Stimulated activated CD4-positive, alpha-beta T cell treated with anti-CD3 and anti-CD28 coated beads, Interleukin-1b, Interleukin-23, amount 100 ng/mL, for 1 hour (primary cell): ENCODE measurements around the gene CLDN12.

ENCODE experiments used
- DNase-seq, 2 donors: peaks; one replicate each; pipeline ENCODE4 v3.0.0-alpha.2; 2020; ENCODE audit warnings: low read depth in 2 of 2

CLDN12 gene

DNA sequence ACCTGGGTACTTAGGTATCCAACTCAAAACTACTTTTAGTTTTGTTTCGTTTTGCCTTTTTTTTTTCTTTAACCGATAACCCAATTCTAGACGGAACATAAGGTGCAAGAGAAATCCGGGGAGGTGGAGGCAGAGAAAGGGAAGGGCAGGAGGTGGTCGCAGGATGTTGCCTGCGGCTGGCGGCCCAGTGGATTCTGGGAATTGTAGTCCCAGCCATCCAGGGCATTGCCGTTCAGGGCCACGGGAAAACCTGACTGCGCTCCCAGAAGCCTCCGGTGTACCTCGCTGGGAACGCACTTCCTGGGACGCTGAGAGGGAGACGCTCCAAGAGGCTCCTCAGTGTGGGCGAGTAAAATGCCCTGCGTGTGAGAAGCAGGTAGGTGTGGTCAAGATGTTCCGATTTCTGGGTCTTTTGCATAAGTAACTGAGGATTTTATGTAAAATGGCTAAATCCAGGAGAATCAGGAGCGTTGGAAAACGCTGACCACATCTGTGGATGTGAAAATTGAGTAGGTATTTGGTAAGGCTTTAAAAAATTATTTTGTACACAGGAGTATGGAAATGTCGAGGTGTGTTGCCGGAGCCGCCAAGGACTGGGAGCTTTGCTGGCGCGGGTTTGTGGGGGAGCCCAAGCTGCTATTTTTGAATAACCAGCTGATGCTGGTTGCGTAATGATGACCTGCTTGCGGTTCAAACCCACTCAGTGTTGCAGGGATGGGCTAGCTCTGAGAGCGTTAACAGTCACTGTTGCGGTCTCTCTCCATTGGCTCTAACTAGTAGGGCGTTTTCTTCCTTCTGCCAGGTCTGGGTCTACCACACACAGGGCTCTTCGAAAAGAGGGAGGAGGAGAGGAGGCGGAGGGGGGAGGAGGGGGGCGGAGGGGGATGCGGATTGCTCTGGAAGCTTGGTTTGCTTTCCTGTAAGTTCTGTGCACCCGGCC lies at the start of gene CLDN12:
Gene CLDN12, plus strand, starts transcription at position 288 of the 940 bp plus-strand sequence. CDS start 9,216 bp downstream, outside the sequence.
- peak; percentile 12 to 26 for DNase-seq

DNA sequence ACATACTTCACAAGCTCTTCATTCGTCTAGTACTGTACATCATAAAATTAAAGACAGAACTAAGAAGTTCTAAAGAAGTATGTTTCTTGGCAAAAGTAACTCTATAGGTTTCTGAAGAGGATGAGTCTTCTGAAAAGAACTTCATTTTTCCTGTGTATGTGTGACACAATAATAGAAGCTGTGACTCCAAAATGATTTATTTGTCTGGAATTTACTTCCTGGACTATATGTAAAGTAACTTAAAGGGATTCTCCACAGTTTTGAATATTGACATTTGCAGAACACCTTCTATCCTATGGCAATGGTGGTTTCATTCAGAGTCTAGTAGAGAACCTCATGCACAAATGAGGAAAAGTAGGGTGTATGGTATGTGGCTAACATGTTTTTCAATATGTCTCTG lies 19.8 kb upstream of the CLDN12 start:
- DNase-seq, result no peak

DNA sequence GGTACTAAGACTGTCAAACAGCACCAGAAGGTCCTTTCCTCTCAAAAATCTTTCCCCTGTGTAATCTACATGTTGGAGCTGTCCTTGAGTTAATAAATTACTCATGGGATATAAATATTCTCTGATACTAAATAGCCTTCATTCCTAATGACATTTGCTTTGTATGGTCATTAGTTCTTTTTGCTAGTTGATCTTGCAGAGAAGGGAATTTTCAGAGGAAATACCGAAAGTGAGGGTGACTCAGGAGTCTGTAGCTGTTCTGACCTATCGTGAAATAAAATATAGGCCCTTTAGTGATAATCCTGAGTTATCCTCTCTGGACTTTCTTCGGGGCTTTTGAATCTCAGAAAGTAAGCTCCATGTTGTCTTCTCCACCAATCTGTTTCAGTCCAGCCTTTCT lies 19.4 kb upstream of the CLDN12 start:
- no peak for DNase-seq

GRCh38 chr7:90384433-90384832 lies 18.8 kb upstream of the CLDN12 start:
- DNase-seq, result no peak

DNA sequence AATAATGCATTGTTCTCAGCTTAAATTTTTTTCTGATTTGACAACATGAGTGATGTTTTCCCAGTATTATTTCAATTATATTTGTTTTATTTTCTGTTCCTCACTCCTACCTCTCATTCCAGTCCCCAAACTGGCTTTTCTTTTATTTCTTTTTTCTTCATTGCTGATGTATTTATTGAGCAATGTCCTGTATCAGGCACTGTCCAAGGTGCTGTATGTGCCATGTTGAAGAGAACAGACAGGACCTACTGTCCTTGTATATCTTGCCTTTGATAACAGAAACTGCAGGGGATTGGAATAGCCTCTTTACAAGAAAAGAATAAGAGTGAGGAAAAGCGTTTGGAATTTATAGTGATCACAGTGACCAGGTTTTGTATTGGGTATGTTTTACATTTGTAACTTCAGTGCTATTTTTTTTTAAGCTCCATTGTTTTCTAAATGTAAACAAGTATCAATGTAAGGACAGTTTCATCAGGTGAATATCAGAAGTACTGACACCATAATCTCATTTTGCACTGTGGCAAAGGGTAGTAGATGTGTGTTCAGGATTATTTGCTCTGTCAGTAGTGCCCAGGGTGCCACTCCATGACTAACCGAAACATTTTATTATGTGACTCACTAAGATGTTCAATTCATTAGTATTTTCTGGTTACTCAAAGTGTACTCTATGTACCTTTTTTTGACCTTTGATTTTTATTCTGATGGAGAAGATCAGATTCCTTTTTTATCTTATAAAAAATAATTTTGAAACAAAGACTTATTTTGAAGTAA lies 15.6 kb upstream of the CLDN12 start:
- DNase-seq, result no peak

GRCh38 chr7:90390926-90391325 lies 12.3 kb upstream of the CLDN12 start:
- DNase-seq, result no peak

- no peak for DNase-seq
These were observed 11.8 kb upstream of the CLDN12 start for GRCh38 chr7:90391488-90391887.

DNA sequence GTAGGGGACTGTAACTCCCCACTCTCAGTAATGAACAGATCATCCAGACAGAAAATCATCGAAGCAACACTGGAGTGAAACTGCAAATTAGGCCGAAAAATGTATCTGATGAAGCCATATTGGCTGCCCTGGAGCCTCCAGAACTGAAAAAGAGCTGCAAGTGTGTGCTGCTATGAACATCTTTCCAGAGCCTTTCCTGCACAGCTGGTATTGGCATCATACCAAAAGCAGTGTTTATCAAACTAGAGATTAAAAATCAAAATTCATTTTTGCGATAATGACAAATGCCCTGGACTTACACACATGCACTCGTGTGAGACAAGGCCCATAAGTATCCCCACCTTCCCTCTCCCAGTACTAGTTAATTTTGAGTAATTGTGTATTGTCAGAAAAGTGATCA lies 6.8 kb upstream of the CLDN12 start:
- no peak for DNase-seq

- DNase-seq, result no peak
These were observed 1.3 kb upstream of the CLDN12 start for GRCh38 chr7:90401989-90402388.

DNA sequence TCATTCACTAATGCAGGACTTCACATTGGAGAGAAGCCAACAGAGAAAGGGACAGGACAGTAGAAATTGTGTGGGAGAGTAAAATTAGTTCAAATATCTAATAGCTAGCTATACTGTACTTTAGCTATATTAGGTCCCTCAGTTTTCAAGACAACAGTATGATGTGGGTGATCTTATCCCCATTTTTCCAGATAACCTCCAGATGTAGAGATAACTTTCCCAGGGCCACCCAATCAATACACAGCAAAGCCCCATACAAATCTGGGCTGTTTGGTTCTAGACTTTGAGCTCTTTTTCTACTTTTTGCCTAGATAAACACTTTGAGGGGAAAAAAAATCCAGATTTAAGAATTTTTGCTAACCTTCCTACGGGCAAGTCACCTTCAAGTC lies 482 bp upstream of the CLDN12 start:
- DNase-seq, result no peak

DNA sequence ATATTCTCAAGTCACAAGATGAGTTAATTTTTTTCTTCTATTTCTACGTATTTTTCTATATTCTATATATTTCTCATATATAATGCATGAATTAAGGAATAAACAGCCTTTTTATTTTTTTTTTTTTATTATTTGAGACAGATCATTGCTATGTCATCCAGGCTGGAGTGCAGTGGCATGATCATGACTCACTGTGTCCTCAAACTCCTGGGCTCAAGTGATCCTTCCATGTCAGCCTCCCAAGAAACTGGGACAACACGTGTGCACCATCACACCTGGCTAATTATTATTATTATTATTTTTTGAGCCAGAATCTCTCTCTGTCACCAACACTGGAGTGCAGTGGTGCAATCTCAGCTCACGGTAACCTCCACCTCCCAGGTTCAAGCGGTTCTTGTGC lies 1.5 kb downstream of the CLDN12 start:
- no peak for DNase-seq

DNA sequence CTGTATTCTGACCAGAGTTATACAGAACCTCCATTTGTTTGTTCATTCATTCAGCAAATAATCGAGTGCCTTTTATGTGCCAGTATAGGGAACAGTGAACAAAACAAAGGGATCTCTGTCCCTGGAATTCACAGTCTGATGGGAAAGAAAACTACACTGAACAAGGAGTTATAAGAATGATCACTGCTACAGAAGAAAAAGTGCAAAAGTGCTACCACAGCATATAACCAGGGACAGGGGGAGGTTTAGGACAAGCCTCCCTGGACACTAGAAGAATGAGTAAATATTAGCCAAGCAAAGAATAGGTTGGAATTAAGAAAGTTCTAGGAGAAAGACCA lies 4.2 kb downstream of the CLDN12 start:
- no peak for DNase-seq

DNA sequence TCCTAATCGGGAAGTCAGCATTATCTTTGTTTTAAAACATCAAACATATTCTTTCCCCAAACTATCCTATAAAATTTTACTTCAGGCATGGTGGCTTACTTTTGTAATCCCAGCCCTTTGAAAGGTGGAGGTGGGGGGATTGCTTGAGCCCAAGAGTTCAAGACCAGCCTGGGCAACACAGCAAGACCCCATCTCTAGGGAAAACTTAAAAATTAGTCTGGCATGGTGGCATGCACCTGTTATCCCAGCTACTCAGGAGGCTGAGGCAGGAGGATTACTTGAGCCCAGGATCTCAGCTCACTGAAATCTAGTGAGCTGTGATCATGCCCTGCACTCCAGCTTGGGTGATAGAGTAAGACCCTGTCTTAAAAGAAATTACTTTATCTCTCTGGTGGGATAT lies 4.9 kb downstream of the CLDN12 start:
- no peak for DNase-seq

GRCh38 chr7:90409667-90410066 lies 6.4 kb downstream of the CLDN12 start:
- no peak for DNase-seq

- DNase-seq, result no peak
These were observed 8.2 kb downstream of the CLDN12 start for GRCh38 chr7:90411510-90411909.

GRCh38 chr7:90412458-90413184 lies 9.4 kb downstream of the CLDN12 start:
- DNase-seq, result no peak

GRCh38 chr7:90413185-90413528 lies 9.9 kb downstream of the CLDN12 start:
- DNase-seq, result no peak

- DNase-seq, result no peak
These were observed 18.4 kb downstream of the CLDN12 start for GRCh38 chr7:90421651-90422050.

DNA sequence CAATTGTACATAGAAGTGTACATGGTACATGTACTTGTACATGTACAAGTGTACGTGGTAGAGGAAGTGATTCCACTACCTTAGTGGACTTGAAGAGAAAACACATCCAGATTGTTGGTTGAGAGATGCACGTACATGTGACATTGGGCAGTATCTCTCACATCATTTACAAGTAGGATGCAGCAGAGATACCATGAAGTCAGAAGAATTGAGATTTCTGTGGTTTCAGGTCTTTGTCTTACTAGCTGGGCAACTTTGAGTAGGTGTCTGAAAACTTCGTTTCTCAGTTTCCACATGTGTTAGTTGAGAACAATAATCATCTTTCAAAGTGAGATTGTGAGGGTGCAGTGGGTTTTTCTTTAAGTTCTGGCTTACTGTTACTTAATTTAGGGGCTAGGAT lies 21.5 kb downstream of the CLDN12 start:
- no peak for DNase-seq

DNA sequence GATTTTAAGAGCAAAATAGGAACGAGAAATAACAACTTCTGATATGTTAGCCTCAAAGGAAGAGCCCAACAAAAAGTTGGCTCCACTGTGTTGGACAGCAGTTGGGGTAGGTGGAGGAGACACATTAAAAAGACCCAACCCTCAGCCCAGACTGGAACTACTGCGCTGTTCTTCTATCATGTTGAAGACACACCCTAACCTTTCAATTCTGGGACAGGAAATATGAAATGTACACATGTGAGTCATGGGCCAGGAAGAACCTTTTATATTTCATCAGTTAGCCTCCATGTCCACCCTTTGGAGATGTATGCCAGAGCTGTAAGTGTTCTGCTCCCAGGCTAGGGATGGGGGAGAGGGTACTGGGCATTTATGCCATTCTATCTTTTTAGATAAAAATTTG lies 22.1 kb downstream of the CLDN12 start:
- no peak for DNase-seq

DNA sequence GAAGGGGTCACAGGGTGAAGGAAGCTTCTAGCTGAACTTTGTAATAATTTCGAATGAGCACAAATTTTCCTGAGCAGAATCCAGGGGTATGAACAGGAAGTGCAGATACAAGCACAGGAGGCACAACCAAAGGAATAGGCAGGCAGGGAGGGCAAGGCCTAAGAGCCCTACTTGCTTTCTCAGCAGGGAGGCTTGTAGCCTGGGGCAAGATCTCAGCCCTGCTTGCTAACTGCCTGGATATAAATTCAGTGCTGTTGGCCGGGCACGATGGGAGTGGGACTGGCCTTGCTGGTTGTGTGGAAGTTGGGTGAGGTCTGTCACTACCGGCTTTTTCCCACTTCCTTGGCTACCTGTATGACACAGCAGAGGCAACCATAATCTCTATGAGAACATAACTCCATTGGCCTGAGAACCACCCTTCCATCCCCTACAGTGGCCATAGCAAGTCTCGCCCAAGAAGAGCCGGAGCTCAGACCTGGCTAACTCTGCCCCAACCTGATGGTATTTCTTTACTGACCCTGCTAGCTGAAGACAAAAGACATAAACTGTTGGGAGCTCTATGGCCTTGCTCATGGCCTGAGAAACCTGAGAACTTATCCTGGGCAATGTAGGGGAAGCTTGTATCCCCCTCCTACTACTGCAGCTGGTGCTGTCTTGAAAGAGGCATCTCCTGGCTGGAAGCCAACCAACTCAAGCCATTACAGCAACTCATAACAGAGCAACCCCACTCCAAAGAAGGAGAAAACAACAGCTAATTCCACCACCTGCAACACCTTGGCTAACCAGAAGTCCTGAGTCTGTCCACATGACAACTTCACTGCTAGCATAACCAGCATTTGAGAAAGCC lies 27.6 kb downstream of the CLDN12 start:
- no peak for DNase-seq

GRCh38 chr7:90432752-90433151 lies 29.5 kb downstream of the CLDN12 start:
- DNase-seq, result no peak
